GM12891 (cell line): ENCODE measurements around the gene GABBR2.

ENCODE experiments used
- POLR2AphosphoS5 ChIP-seq: IDR thresholded peaks from 2 replicates; pipeline ENCODE4 v1.6.1; 2011; ENCODE audit warnings: low read depth, low read length, control low read depth
- TAF1 ChIP-seq: IDR thresholded peaks from 2 replicates; pipeline ENCODE4 v1.6.1; 2011; ENCODE audit warnings: low read depth, low read length, control low read depth

- no peak for TF ChIP-seq POLR2AphosphoS5
- TF ChIP-seq TAF1, result no peak
Observed at GRCh38 chr9:98263080-98263479, 445.7 kb downstream of the GABBR2 start.
